ENCODE data around the gene RDH5. TPM values are rescaled to one million over a fixed set of nuclear protein-coding genes. Genes with fewer than 3 reads are reported as not detected.
"Not testable (repeated sequence)": the region's sequence is repeated elsewhere in the genome, so short reads cannot be mapped to it uniquely, and the experiment has no call there.

Gene RDH5
- total RNA-seq, 4 donors from 2014 or later: 0.94 to 9.7 (median 6.8) TPM

DNA sequence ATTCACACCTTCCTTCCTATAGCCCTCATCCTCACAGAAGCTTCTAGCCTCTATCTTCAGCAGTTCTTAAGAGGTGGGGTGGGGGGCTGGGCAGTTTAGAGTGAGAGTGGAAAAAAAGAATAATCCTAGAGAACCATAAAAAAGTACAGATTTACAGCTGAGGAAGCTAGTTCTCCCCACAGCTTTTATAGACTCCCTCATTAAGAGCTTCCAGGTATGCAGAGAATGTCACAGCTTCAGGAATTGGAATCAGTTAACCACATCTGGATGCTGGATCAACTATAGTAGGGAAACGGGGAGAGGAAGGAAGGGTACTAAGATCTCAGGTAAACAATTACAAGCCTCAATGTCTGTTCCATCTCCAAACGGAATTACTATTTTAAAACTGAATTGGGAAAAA, 35.1 kb downstream of the RDH5 start:
- TF ChIP-seq, protein P1, sequence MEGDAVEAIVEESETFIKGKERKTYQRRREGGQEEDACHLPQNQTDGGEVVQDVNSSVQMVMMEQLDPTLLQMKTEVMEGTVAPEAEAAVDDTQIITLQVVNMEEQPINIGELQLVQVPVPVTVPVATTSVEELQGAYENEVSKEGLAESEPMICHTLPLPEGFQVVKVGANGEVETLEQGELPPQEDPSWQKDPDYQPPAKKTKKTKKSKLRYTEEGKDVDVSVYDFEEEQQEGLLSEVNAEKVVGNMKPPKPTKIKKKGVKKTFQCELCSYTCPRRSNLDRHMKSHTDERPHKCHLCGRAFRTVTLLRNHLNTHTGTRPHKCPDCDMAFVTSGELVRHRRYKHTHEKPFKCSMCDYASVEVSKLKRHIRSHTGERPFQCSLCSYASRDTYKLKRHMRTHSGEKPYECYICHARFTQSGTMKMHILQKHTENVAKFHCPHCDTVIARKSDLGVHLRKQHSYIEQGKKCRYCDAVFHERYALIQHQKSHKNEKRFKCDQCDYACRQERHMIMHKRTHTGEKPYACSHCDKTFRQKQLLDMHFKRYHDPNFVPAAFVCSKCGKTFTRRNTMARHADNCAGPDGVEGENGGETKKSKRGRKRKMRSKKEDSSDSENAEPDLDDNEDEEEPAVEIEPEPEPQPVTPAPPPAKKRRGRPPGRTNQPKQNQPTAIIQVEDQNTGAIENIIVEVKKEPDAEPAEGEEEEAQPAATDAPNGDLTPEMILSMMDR (IDR thresholded peaks at IDR 0.05): no peak
- TF ChIP-seq POLR2A (IDR thresholded peaks at IDR 0.05): no peak
- Histone ChIP-seq H3K36me3 (peaks cover 42 to 49% of the 10 kb centered on the region in 2 donors), H3K4me3 (replicated peaks in 1 of 3) (no peak overlapping the region), H3K27me3 (no peaks in the 10 kb centered on the region), H3K27ac (no peak overlapping the region), H3K9me3 (no peaks in the 10 kb centered on the region), H3K4me1 (no peaks in the 10 kb centered on the region)
- intact Hi-C loops (cut with DNase I): no loop called here
- no peak for DNase-seq
- 53 to 78% methylated on average over 2 of the region's 2 CpGs for WGBS, 2 donors

DNA sequence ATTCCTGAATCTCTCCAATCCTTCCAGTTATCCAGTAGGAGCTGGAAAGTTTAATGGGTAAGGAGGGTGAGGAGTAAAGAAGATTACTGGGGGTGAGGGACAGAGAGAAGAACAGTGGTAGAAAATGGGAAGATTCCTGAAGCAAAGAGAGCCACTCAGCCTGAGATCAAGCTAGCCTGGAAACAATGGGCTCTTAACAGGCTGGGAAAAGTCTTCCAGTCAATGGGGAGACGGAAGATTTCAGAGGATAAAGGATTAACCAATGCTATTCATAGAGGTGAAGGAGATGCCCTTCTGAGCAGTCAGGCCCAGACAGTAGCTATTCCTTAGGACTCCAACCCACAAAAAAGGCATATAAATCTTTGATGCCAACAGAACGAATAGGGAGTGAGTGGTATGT, 37.5 kb downstream of the RDH5 start:
- peaks cover 40 to 42% of the 10 kb centered on the region in 2 donors for H3K36me3 ChIP-seq
- WGBS, 2 donors: 75 to 92% methylated on average over 2 of the region's 2 CpGs
- no peaks in the 10 kb centered on the region for H3K27me3 ChIP-seq
- no peak overlapping the region for H3K27ac ChIP-seq
- no peak overlapping the region for H3K4me3 ChIP-seq (replicated peaks in 1 of 3)
- no peak for TF ChIP-seq POLR2A (IDR thresholded peaks at IDR 0.05)
- TF ChIP-seq, protein P1 (IDR thresholded peaks at IDR 0.05): no peak
- peaks cover 0 to 3% of the 10 kb centered on the region in 2 donors for H3K4me1 ChIP-seq
- intact Hi-C loops (cut with DNase I): no loop called here
- H3K9me3 ChIP-seq: no peaks in the 10 kb centered on the region
- DNase-seq: no peak

DNA sequence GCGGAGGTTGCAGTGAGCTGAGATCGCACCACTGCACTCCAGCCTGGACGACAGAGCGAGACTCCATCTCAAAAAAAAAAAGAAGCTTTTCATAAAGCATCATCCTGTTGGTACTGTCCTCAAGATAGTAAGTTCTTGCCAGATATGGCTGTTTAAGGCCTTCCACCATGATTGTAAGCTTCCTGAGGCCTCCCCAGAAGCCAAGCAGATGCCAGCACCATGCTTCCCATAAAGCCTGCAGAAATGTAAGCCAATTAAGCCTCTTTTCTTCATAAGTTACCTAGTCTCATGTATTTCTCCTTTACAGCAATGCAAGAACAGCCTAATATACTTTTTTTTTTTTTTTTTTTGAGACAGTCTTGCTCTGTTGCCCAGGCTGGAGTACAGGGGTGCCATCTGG, 38.4 kb downstream of the RDH5 start:
- H3K9me3 ChIP-seq; intact Hi-C loops (cut with DNase I); H3K27me3 ChIP-seq; H3K4me1 ChIP-seq; H3K4me3 ChIP-seq (replicated peaks in 1 of 3); H3K27ac ChIP-seq; DNase-seq: not testable (repeated sequence)
- 94 to 100% methylated on average over 4 of the region's 4 CpGs for whole genome bisulfite sequencing, 2 donors
- peaks cover 35 to 42% of the 10 kb centered on the region in 2 donors for H3K36me3 ChIP-seq

DNA sequence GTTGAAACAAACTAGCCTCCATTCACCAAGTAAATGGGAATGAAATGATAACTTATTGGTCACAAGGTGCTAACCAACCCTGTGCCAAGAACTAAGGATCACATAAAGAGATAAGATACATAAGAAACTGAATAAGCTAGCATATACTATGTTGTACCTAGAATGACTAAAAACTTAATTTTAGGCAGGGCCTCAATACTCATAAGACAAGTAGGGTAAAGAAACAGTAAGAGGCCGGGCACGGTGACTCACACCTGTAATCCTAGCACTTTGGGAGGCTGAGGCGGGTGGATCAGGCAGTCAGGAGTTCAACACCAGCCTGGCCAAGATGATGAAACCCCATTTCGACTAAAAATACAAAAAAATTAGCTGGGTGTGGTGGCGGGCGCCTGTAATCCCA, 40.5 kb downstream of the RDH5 start:
- Histone ChIP-seq H3K4me3 (replicated peaks in 1 of 3) (no peak overlapping the region), H3K27ac (no peak overlapping the region), H3K9me3 (no peaks in the 10 kb centered on the region), H3K36me3 (peaks cover 30 to 42% of the 10 kb centered on the region in 2 donors), H3K27me3 (no peaks in the 10 kb centered on the region), H3K4me1 (peaks cover 8 to 11% of the 10 kb centered on the region in 2 donors)
- no peak for TF ChIP-seq POLR2A (IDR thresholded peaks at IDR 0.05)
- TF ChIP-seq, protein P1 (IDR thresholded peaks at IDR 0.05): no peak
- DNase-seq: no peak
- intact Hi-C loops (cut with DNase I): no loop called here
- 95 to 97% methylated on average over 6 of the region's 6 CpGs for WGBS, 2 donors

DNA sequence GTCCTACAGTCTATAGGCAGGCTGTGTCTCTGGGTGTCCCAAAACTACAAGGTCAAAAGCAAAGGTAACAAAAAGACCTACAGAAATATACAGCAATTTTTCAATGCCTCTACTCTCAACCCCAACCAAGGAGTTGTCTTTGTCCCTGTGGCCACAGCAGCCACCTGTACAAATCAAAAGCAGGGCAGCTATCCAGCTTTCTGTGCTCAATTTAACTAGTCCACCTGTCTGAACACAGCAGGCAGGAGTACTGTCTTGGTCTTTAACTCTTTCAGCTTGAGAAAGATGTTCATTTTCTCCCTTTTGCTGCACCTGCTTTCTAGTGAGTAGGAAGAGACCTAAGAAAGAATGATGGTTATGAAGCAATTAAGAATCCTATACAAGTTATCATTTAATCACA, 42.5 kb downstream of the RDH5 start:
- Histone ChIP-seq H3K27ac (no peak overlapping the region), H3K4me3 (replicated peaks in 1 of 3) (no peak overlapping the region), H3K36me3 (peaks cover 18 to 25% of the 10 kb centered on the region in 2 donors)

More for the DNA sequence above, 42.5 kb downstream of the RDH5 start:
- intact Hi-C loops (cut with DNase I): no loop called here
- Histone ChIP-seq H3K27me3 (no peaks in the 10 kb centered on the region), H3K9me3 (no peaks in the 10 kb centered on the region), H3K4me1 (peaks cover 14 to 21% of the 10 kb centered on the region in 2 donors)
- no peak for DNase-seq
- TF ChIP-seq POLR2A (IDR thresholded peaks at IDR 0.05): no peak
- TF ChIP-seq, protein P1 (IDR thresholded peaks at IDR 0.05): no peak
